GM23338 (cell line): ENCODE data around the gene RAB11A. TPM values are rescaled to one million over a fixed set of nuclear protein-coding genes. Genes with fewer than 3 reads are reported as not detected.

Experiments
- ATAC-seq: fragments of 200-7000 bp; cut with Tn5 transposase; 3 replicates; pipeline ENCODE4 v1.9.1; 2020
- DNase-seq: peaks from one replicate; pipeline ENCODE4 v3.0.0-alpha.2; 2015; ENCODE audit warnings: low spot score
- H2AFZ ChIP-seq: fragments of 200-600 bp; sonication (generic); 2 replicates; pipeline ENCODE4 v1.8.0; 2016; ENCODE audit warnings: antibody characterized with exemption, mild to moderate bottlenecking, moderate library complexity
- H3F3A ChIP-seq: fragments of 200-600 bp; sonication (generic); replicated peaks from 2 replicates; pipeline ENCODE4 v1.8.0; 2017; ENCODE audit warnings: antibody characterized with exemption, mixed run types, low read depth
- H3K27ac ChIP-seq: fragments of 200-600 bp; sonication (generic); 2 replicates; pipeline ENCODE4 v1.6.1; 2016; ENCODE audit warnings: low read depth
- H3K27me3 ChIP-seq: fragments of 200-600 bp; sonication (generic); 2 replicates; pipeline ENCODE4 v1.8.0; 2016; ENCODE audit warnings: mild to moderate bottlenecking, mixed run types, moderate library complexity; ENCODE audit not compliant: insufficient read depth
- H3K36me3 ChIP-seq: fragments of 200-600 bp; sonication (generic); 2 replicates; pipeline ENCODE4 v1.8.0; 2016; ENCODE audit warnings: mild to moderate bottlenecking; ENCODE audit not compliant: insufficient read depth
- H3K4me1 ChIP-seq: fragments of 200-600 bp; sonication (generic); 2 replicates; pipeline ENCODE4 v1.8.0; 2016; ENCODE audit warnings: mild to moderate bottlenecking, moderate library complexity; ENCODE audit not compliant: insufficient read depth
- H3K4me2 ChIP-seq: fragments of 200-600 bp; sonication (generic); 2 replicates; pipeline ENCODE4 v1.7.1; 2017; ENCODE audit warnings: mixed run types
- H3K4me3 ChIP-seq: fragments of 200-600 bp; sonication (generic); 2 replicates; pipeline ENCODE4 v1.6.1; 2016; ENCODE audit warnings: mixed run types
- H3K79me2 ChIP-seq: fragments of 200-600 bp; sonication (generic); replicated peaks from 2 replicates; pipeline ENCODE4 v1.8.0; 2017; ENCODE audit warnings: mild to moderate bottlenecking; ENCODE audit not compliant: insufficient read depth
- H3K9me2 ChIP-seq: fragments of 200-600 bp; sonication (generic); 2 replicates; pipeline ENCODE4 v1.8.0; 2017; ENCODE audit not compliant: insufficient read depth
- H4K20me1 ChIP-seq: fragments of 200-600 bp; sonication (generic); replicated peaks from 2 replicates; pipeline ENCODE4 v1.8.0; 2017; ENCODE audit warnings: mild to moderate bottlenecking; ENCODE audit not compliant: insufficient read depth
- H3K27ac Mint-ChIP-seq: 2 replicates; pipeline ENCODE4 v1.8.0; 2020; ENCODE audit warnings: inconsistent platforms, mild to moderate bottlenecking, moderate library complexity, mixed read lengths
- H3K27me3 Mint-ChIP-seq: 3 replicates; pipeline ENCODE4 v1.8.0; 2022; ENCODE audit warnings: low read depth, mild to moderate bottlenecking, moderate library complexity, mixed read lengths, inconsistent platforms; ENCODE audit not compliant: insufficient read depth, poor library complexity
- H3K36me3 Mint-ChIP-seq: 3 replicates; pipeline ENCODE4 v1.8.0; 2021; ENCODE audit warnings: low read depth, mild to moderate bottlenecking, inconsistent platforms, moderate library complexity, mixed read lengths
- H3K4me1 Mint-ChIP-seq: 3 replicates; pipeline ENCODE4 v1.8.0; 2020; ENCODE audit warnings: mild to moderate bottlenecking, inconsistent platforms, mixed read lengths
- H3K4me3 Mint-ChIP-seq: 3 replicates; pipeline ENCODE4 v1.8.0; 2021; ENCODE audit warnings: moderate library complexity, mild to moderate bottlenecking, inconsistent platforms, mixed read lengths
- H3K9me3 Mint-ChIP-seq: 3 replicates; pipeline ENCODE4 v1.8.0; 2020; ENCODE audit warnings: moderate library complexity, mild to moderate bottlenecking, inconsistent platforms, mixed read lengths
- CREB1 ChIP-seq: fragments of 250-450 bp; sonication (Bioruptor Pico); IDR thresholded peaks from 2 replicates; pipeline ENCODE4 v1.5.0; 2020; ENCODE audit warnings: low read depth, mild to moderate bottlenecking, moderate library complexity
- CTCF ChIP-seq, 2 experiments: fragments of 200-600 bp in 1 of 2; sonication (generic) in 1 of 2; conservative IDR thresholded peaks; 2 replicates each; pipeline versions ENCODE4 v1.5.1 to v1.6.1; 2016 to 2017; ENCODE audit warnings: antibody characterized with exemption in 2 of 2, low read depth in 2 of 2, mild to moderate bottlenecking in 2 of 2, moderate library complexity in 1 of 2
- ETS1 ChIP-seq: IDR thresholded peaks from 2 replicates; pipeline ENCODE4 v1.6.1; 2016; ENCODE audit warnings: antibody characterized with exemption
- EZH2 ChIP-seq: fragments of 200-600 bp; sonication (generic); IDR thresholded peaks from one replicate; pipeline ENCODE4 v1.8.0; 2017; ENCODE audit warnings: antibody characterized with exemption, mild to moderate bottlenecking, low read depth; ENCODE audit not compliant: unreplicated experiment
- EZH2phosphoT487 ChIP-seq: fragments of 200-600 bp; sonication (generic); IDR thresholded peaks from one replicate; pipeline ENCODE4 v1.8.1; 2018; ENCODE audit warnings: antibody characterized with exemption; ENCODE audit not compliant: unreplicated experiment
- JUNB ChIP-seq: IDR thresholded peaks from one replicate; pipeline ENCODE4 v1.6.1; 2016; ENCODE audit warnings: antibody characterized with exemption; ENCODE audit not compliant: unreplicated experiment
- POLR2AphosphoS5 ChIP-seq: IDR thresholded peaks from 2 replicates; pipeline ENCODE4 v1.6.1; 2016; ENCODE audit warnings: antibody characterized with exemption, low read depth
- REST ChIP-seq: IDR thresholded peaks from one replicate; pipeline ENCODE4 v1.6.1; 2018; ENCODE audit warnings: antibody characterized with exemption; ENCODE audit not compliant: unreplicated experiment
- STAT1 ChIP-seq: IDR thresholded peaks from one replicate; pipeline ENCODE4 v1.6.1; 2016; ENCODE audit warnings: antibody characterized with exemption; ENCODE audit not compliant: unreplicated experiment
- ZNF114 ChIP-seq: fragments of 250-450 bp; sonication (Bioruptor Pico); IDR thresholded peaks from 2 replicates; pipeline ENCODE4 v1.5.0; 2020; ENCODE audit warnings: mild to moderate bottlenecking, moderate library complexity
- ZNF331 ChIP-seq: fragments of 250-450 bp; sonication (Bioruptor Pico); IDR thresholded peaks from 2 replicates; pipeline ENCODE4 v1.5.0; 2020; ENCODE audit warnings: low read depth, mild to moderate bottlenecking, moderate library complexity
- polyA plus RNA-seq: library from polyadenylated mRNA; unstranded; fragments of >200 nt; fragmentation: Nextera tagmentation; extraction: Ambion mirVana; gene quantifications from 2 replicates; pipeline ENCODE4 v1.2.1, GENCODE V29; 2016
- total RNA-seq: library from RNA; depleted of rRNA; stranded (reverse); fragments of >200 nt; shearing (Covaris generic); gene quantifications from 2 replicates; pipeline ENCODE4 v1.2.3, GENCODE V29; 2014
- TF ChIP-seq, protein P1 (sequence below): fragments of 250-450 bp; sonication (Bioruptor Pico); IDR thresholded peaks from 2 replicates; pipeline ENCODE4 v1.5.0; 2020; ENCODE audit warnings: mild to moderate bottlenecking, moderate library complexity

The RAB11A gene
- total and polyA plus RNA-seq, 2 experiments from 2014 or later, result 251 to 369 TPM

- Histone ChIP-seq H3K79me2 (no peaks in the 10 kb centered on the region), H4K20me1 (0 out of 2 replicates have a peak, but pooled peaks cover 2% of the 10 kb centered on the region), H3K9me2 (no peaks in the 10 kb centered on the region), H3K27me3 (no peaks in the 10 kb centered on the region), H2AFZ (no peak overlapping the region), H3K4me2 (no peak overlapping the region), H3K4me1 (no peaks in the 10 kb centered on the region), H3K27ac (no peak overlapping the region), H3F3A (no peaks in the 10 kb centered on the region), H3K4me3 (no peak overlapping the region), H3K36me3 (no peaks in the 10 kb centered on the region)
- no peak for DNase-seq
- no peaks in the 10 kb centered on the region for H3K9me3 Mint-ChIP-seq
- H3K27me3 Mint-ChIP-seq, result peaks cover 4% of the 10 kb centered on the region
- H3K4me1 Mint-ChIP-seq, result peaks cover 16% of the 10 kb centered on the region; the same call in 2 of the 3 replicates
- H3K27ac Mint-ChIP-seq, result no peak overlapping the region
- H3K36me3 Mint-ChIP-seq, result peaks cover 5% of the 10 kb centered on the region; the same call in 1 of the 3 replicates
- TF ChIP-seq POLR2AphosphoS5 (no peak), STAT1 (no peak), REST (no peak), ZNF114 (CRISPR knock-in tag) (no peak), ETS1 (no peak), CTCF (conservative IDR thresholded peaks at IDR 0.05; ENCODE audit: low read depth in 2 of 2) (no peak), ZNF331 (CRISPR knock-in tag) (no peak), JUNB (no peak), EZH2 (no peak), CREB1 (CRISPR knock-in tag) (no peak), EZH2phosphoT487 (no peak)
- TF ChIP-seq, protein P1, sequence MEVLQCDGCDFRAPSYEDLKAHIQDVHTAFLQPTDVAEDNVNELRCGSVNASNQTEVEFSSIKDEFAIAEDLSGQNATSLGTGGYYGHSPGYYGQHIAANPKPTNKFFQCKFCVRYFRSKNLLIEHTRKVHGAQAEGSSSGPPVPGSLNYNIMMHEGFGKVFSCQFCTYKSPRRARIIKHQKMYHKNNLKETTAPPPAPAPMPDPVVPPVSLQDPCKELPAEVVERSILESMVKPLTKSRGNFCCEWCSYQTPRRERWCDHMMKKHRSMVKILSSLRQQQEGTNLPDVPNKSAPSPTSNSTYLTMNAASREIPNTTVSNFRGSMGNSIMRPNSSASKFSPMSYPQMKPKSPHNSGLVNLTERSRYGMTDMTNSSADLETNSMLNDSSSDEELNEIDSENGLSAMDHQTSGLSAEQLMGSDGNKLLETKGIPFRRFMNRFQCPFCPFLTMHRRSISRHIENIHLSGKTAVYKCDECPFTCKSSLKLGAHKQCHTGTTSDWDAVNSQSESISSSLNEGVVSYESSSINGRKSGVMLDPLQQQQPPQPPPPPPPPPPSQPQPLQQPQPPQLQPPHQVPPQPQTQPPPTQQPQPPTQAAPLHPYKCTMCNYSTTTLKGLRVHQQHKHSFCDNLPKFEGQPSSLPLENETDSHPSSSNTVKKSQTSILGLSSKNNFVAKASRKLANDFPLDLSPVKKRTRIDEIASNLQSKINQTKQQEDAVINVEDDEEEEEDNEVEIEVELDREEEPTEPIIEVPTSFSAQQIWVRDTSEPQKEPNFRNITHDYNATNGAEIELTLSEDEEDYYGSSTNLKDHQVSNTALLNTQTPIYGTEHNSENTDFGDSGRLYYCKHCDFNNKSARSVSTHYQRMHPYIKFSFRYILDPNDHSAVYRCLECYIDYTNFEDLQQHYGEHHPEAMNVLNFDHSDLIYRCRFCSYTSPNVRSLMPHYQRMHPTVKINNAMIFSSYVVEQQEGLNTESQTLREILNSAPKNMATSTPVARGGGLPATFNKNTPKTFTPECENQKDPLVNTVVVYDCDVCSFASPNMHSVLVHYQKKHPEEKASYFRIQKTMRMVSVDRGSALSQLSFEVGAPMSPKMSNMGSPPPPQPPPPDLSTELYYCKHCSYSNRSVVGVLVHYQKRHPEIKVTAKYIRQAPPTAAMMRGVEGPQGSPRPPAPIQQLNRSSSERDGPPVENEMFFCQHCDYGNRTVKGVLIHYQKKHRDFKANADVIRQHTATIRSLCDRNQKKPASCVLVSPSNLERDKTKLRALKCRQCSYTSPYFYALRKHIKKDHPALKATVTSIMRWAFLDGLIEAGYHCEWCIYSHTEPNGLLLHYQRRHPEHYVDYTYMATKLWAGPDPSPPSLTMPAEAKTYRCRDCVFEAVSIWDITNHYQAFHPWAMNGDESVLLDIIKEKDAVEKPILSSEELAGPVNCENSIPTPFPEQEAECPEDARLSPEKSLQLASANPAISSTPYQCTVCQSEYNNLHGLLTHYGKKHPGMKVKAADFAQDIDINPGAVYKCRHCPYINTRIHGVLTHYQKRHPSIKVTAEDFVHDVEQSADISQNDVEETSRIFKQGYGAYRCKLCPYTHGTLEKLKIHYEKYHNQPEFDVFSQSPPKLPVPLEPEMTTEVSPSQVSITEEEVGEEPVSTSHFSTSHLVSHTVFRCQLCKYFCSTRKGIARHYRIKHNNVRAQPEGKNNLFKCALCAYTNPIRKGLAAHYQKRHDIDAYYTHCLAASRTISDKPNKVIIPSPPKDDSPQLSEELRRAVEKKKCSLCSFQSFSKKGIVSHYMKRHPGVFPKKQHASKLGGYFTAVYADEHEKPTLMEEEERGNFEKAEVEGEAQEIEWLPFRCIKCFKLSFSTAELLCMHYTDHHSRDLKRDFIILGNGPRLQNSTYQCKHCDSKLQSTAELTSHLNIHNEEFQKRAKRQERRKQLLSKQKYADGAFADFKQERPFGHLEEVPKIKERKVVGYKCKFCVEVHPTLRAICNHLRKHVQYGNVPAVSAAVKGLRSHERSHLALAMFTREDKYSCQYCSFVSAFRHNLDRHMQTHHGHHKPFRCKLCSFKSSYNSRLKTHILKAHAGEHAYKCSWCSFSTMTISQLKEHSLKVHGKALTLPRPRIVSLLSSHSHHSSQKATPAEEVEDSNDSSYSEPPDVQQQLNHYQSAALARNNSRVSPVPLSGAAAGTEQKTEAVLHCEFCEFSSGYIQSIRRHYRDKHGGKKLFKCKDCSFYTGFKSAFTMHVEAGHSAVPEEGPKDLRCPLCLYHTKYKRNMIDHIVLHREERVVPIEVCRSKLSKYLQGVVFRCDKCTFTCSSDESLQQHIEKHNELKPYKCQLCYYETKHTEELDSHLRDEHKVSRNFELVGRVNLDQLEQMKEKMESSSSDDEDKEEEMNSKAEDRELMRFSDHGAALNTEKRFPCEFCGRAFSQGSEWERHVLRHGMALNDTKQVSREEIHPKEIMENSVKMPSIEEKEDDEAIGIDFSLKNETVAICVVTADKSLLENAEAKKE (CRISPR knock-in tag), result no peak
- H3K4me3 Mint-ChIP-seq, result no peak overlapping the region
- ATAC-seq, result no peak
These were observed 44.4 kb downstream of the RAB11A start for GRCh38 chr15:65913631-65914199.
